Uterus (tissue), 4 donors: ENCODE data around the gene TCAIM. TPM values are rescaled to one million over a fixed set of nuclear protein-coding genes. Genes with fewer than 3 reads are reported as not detected.

Experiments used
- DNase-seq, 2 donors: peaks; one replicate each; pipeline ENCODE4 v3.0.0-alpha.2; 2019 to 2020
- H3K27ac ChIP-seq, 2 donors: fragments of 200-600 bp; sonication (generic); 1 replicate in 1 of 2; 2 replicates in 1 of 2; pipeline ENCODE4 v1.5.1; 2016 to 2018
- H3K27me3 ChIP-seq, 2 donors: fragments of 200-600 bp; sonication (generic); one replicate each; pipeline ENCODE4 v1.5.1; 2018 to 2019; ENCODE audit warnings: control low read depth in 1 of 2
- H3K36me3 ChIP-seq, 2 donors: fragments of 200-600 bp; sonication (generic); one replicate each; pipeline ENCODE4 v1.5.1; 2019; ENCODE audit warnings: control low read depth in 1 of 2
- H3K4me1 ChIP-seq, 2 donors: fragments of 200-600 bp; sonication (generic); one replicate each; pipeline ENCODE4 v1.5.1; 2018 to 2019; ENCODE audit warnings: control low read depth in 1 of 2
- H3K4me3 ChIP-seq, 2 donors: fragments of 200-600 bp; sonication (generic); 1 replicate in 1 of 2; 2 replicates in 1 of 2; pipeline ENCODE4 v1.5.1; 2018 to 2019; ENCODE audit warnings: mild to moderate bottlenecking in 1 of 2
- H3K9me3 ChIP-seq, 2 donors: fragments of 200-600 bp; sonication (generic); one replicate each; pipeline ENCODE4 v1.5.1; 2019; ENCODE audit warnings: control low read depth in 1 of 2
- POLR2A ChIP-seq, 2 donors: fragments of 450-650 bp; IDR thresholded peaks; one replicate each; pipeline ENCODE4 v1.6.1; 2016; ENCODE audit warnings: antibody characterized with exemption in 2 of 2, mild to moderate bottlenecking in 1 of 2, moderate library complexity in 1 of 2
- intact Hi-C: fragments of 100-400 bp; cut with DNase I; formaldehyde crosslinking; loops from one replicate; pipeline ENCODE4 v1.15.1; 2023; ENCODE audit warnings: low total_unique reads
- total RNA-seq, 4 donors: library from RNA; depleted of rRNA in 3 of 4; stranded (reverse); fragments of >200 nt in 3 of 4; gene quantifications; one replicate each; pipeline versions ENCODE4 v1.1.0 to v1.2.4, GENCODE V29; 2014 to 2023
- TF ChIP-seq, protein P1 (sequence below), 4 experiments: fragments of 200-600 bp in 2 of 4; fragments of 450-650 bp in 2 of 4; sonication (generic) in 2 of 4; IDR thresholded peaks; one replicate each; pipeline ENCODE4 v1.5.1; 2016 to 2019; ENCODE audit warnings: antibody characterized with exemption in 4 of 4, mild to moderate bottlenecking in 2 of 4, moderate library complexity in 1 of 4
- donor health status: DM: yes; HTN: yes; CAD: no.

TCAIM gene
- total RNA-seq, 4 donors from 2014 or later = 3.8 to 38.7 (median 19.6) TPM

DNA sequence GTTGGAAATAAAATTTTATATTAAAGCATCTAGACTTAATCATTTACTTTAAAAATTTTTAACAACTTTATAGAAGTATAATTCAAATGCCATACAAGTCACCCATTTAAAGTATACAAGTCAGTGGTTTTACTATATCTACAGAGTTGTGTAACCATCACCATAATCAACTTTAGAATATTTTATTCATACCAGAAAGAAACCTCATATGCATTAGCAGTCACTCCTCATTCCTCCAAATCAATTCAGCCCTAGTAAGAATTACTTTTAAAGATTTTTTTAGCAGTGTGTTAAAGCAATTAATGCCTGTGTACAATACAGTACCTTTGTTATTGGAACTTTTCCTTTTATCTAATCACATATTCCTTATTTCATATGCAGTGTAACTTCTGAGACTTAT lies 14.0 kb upstream of the TCAIM start:
- H3K4me1 ChIP-seq = no peaks in the 10 kb centered on the region
- no peaks in the 10 kb centered on the region for H3K9me3 ChIP-seq
- no peak overlapping the region for H3K27ac ChIP-seq
- H3K36me3 ChIP-seq = no peaks in the 10 kb centered on the region
- H3K27me3 ChIP-seq = no peaks in the 10 kb centered on the region
- intact Hi-C loops = no loop called here
- DNase-seq = no peak
- H3K4me3 ChIP-seq = no peak overlapping the region
- TF ChIP-seq, protein P1, sequence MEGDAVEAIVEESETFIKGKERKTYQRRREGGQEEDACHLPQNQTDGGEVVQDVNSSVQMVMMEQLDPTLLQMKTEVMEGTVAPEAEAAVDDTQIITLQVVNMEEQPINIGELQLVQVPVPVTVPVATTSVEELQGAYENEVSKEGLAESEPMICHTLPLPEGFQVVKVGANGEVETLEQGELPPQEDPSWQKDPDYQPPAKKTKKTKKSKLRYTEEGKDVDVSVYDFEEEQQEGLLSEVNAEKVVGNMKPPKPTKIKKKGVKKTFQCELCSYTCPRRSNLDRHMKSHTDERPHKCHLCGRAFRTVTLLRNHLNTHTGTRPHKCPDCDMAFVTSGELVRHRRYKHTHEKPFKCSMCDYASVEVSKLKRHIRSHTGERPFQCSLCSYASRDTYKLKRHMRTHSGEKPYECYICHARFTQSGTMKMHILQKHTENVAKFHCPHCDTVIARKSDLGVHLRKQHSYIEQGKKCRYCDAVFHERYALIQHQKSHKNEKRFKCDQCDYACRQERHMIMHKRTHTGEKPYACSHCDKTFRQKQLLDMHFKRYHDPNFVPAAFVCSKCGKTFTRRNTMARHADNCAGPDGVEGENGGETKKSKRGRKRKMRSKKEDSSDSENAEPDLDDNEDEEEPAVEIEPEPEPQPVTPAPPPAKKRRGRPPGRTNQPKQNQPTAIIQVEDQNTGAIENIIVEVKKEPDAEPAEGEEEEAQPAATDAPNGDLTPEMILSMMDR (IDR thresholded peaks at IDR 0.05) = no peak
- TF ChIP-seq POLR2A (IDR thresholded peaks at IDR 0.05) = no peak

DNA sequence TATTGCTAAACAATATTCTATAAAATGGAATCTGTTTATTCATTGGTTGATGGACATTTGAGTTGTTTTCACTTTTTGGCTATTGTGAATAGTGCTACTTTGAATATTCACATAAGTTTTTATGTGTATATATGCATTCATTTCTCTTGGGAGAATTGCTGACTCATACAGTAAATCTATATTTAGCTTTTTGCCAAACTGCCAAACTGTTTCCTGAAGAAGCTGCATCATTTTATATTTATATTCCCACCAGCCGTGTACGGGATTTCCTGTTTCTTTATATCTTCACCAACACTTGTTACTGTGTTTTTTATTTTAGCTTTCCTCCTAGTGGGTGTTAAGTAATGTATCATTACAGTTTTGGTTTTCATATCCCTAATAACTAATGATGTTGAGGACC lies 12.5 kb upstream of the TCAIM start:
- Histone ChIP-seq H3K4me3 (no peak overlapping the region), H3K27ac (no peak overlapping the region), H3K36me3 (no peaks in the 10 kb centered on the region), H3K4me1 (no peaks in the 10 kb centered on the region), H3K9me3 (no peaks in the 10 kb centered on the region), H3K27me3 (no peaks in the 10 kb centered on the region)
- DNase-seq = no peak
- no peak for TF ChIP-seq POLR2A (IDR thresholded peaks at IDR 0.05)
- TF ChIP-seq, protein P1 (IDR thresholded peaks at IDR 0.05) = no peak
- intact Hi-C loops = no loop called here

DNA sequence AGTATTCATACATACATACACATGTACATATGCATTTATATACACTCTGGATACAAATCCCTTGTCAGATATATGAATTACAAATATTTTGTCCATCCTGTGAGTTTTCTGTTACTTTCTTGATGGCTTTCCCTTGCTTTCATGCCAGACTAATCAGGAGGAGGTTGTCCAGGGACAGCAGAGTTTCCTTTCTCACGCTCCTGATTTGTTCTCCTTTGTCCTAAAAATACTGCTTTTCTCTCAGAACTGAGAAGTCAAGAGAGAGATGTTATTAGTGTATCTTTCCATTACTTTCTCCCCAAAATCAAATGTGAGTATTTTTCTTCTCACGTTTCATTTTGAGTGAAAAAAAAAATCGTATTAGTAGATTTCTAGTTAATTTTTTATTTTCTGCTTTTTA lies 12.1 kb upstream of the TCAIM start:
- intact Hi-C loops = no loop called here
- no peaks in the 10 kb centered on the region for H3K36me3 ChIP-seq
- H3K4me1 ChIP-seq = no peaks in the 10 kb centered on the region
- H3K4me3 ChIP-seq = no peak overlapping the region
- H3K9me3 ChIP-seq = no peaks in the 10 kb centered on the region
- H3K27me3 ChIP-seq = no peaks in the 10 kb centered on the region
- no peak for DNase-seq
- TF ChIP-seq, protein P1 (IDR thresholded peaks at IDR 0.05) = no peak
- TF ChIP-seq POLR2A (IDR thresholded peaks at IDR 0.05) = no peak
- no peak overlapping the region for H3K27ac ChIP-seq

DNA sequence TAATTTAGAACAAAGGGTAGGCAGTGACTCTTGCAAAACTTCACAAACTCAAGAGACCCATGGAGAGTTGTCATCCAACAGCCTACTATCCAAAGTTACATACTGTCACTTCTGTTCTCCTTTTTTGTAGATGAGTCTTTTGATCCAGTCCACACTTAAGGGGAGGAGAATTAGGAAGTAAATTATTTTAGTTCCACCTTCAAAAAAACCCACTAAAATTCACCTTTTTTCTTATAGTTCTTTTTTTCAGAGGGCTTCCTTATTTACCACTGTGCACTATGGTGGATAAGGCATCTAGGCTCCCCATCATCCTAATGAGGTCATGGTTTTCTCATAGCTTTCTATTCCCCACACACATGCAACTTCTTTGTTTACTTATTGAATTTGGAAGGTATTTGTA lies 8.6 kb upstream of the TCAIM start:
- TF ChIP-seq, protein P1 (IDR thresholded peaks at IDR 0.05) = no peak
- no peak for TF ChIP-seq POLR2A (IDR thresholded peaks at IDR 0.05)

DNA sequence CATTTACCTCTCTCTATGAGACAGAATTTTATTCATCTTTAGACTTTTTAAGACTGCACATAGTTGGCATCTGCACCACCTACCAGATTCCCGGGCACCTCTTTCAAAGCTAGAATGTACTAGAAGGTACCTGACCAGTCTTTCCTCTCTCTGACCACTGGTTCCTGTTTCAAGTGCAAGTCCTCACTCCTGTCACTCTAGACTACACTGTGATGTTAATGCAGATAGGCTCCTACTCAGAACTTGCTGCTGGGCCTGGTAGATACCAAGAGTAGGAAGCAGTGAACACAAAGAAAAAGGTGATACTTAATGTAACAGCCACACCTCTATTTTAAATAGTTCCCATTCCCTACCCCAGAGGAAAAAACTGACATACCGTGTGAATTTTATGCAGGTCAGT lies 8.1 kb upstream of the TCAIM start:
- Histone ChIP-seq H3K9me3 (no peaks in the 10 kb centered on the region), H3K27ac (no peak overlapping the region), H3K27me3 (no peaks in the 10 kb centered on the region), H3K4me3 (no peak overlapping the region), H3K4me1 (no peaks in the 10 kb centered on the region), H3K36me3 (no peaks in the 10 kb centered on the region)
- intact Hi-C loops = no loop called here
- TF ChIP-seq POLR2A (IDR thresholded peaks at IDR 0.05) = no peak
- TF ChIP-seq, protein P1 (IDR thresholded peaks at IDR 0.05) = no peak
- DNase-seq = no peak

More for the DNA sequence above, 8.6 kb upstream of the TCAIM start:
- Histone ChIP-seq H3K27ac (no peak overlapping the region), H3K4me3 (no peak overlapping the region), H3K4me1 (no peaks in the 10 kb centered on the region), H3K36me3 (no peaks in the 10 kb centered on the region), H3K9me3 (no peaks in the 10 kb centered on the region), H3K27me3 (no peaks in the 10 kb centered on the region)
- intact Hi-C loops = no loop called here
- no peak for DNase-seq
